HG03060 (cell line): Measurements from ENCODE around the gene KCNAB1.
"Not testable (repeated sequence)": the region's sequence is repeated elsewhere in the genome, so short reads cannot be mapped to it uniquely, and the experiment has no call there.

Source experiments
- ATAC-seq: cut with Tn5 transposase; IDR thresholded peaks from one replicate; pipeline ENCODE4 v1.9.1; 2021; ENCODE audit warnings: low read depth, moderate number of reproducible peaks; ENCODE audit not compliant: unreplicated experiment

The KCNAB1 gene

DNA sequence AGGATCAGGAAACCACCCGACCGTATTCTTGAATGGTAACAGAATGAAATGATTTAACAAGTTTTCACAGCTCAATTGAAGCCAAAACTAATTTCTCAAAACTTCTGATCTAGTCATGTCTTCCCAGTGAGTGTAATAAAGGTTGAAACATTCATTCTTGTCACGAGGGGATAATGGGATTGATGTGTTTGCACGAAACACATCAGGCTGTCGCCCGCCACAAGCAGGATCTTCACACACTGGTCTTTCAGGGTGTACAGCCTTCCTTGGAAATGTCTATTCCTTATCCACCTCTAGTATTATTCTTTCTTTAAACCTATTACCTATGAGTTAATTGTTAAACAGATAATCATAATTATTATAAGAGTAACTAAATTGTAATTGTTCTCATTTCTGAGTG is 94.3 kb downstream of the KCNAB1 start:
- no peak for ATAC-seq

DNA sequence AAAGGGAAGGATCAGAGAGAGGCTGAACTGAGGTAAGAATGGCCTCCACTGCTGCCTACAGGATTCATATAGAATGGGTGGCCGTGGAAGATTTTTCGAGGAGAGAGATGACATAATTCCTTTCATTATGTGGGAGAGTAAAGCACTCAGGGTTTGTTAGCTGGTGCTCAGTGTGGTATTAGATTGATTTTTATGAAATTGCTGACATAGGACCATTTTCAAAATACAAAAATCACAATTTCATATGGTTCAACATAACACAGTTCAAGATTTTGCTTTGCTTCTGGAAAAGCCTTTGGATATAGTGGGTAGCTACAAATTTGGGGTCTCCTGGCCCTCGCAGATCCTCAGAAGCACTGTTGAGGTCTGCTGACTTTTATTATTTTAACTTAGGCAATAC is 95.4 kb downstream of the KCNAB1 start:
- no peak for ATAC-seq

DNA sequence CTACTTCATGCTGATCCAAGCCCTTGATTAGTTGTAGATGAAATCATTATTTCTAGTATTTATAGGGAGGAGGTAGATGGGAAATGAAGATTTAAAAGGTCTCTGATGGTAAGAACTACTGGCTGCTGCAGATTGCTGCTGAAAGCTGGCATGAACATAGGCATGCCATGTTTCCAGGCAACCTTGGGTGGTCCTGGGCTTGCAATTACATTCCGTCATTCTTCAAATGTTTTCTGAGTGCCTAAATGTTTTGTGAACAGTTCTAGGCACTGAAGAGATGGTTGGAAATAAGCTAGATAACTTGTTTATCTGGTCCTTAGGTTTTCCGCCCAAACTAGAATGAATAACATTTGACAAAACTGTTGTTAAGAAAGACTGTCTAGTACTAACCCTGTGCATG is 95.8 kb downstream of the KCNAB1 start:
- ATAC-seq = no peak

DNA sequence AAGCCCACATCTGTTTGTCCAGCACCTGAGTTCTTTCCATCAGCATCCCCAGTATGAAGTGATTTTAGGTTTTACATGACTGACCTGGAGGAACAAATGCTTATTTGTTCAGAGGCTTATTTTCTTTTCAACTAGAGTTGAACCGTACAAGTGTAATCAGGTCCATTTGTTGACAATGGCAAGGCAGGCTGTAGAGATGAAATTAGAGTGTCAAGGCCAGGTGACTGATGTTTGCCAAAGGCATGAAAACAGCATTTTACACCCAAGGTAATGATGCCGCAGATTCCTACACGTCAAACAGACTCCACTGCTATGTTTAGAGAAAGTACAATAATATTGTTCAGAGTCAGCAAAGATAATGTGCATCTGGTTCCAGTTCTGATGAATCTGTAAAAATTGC is 96.5 kb downstream of the KCNAB1 start:
- no peak for ATAC-seq

DNA sequence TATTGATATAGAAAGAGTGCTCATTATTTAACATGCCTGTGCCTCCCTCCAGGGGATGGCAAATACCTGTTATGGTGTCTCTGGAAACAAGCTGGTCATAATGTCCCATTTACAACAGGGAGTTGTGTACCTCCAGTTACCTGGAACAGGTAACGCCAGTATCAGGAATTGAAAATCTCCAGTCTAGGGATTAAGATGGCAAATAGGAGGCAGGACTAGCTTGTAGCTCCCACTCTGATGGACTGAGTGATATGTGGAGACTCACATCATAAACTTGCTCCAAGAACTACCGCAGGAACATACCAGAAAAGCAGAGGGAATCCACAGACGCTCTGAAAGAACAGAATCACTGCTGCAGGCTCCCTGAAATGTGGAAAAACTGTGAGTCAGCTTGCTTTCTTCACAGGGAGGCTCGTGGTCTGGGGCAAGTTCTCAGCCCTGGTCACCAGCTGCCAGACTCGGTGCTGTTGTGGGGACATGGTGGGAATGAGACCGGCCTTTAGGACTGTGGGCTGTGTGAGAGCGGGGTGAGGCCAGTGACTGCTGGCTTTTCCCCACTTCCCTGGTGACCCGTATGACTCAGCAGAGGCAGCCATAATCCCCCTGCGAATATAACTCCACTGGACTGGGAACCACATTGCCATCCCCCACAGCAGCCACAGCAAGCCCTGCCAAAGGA is 97.4 kb downstream of the KCNAB1 start:
- no peak for ATAC-seq

- ATAC-seq = no peak
Observed at GRCh38 chr3:156218353-156218744, 98.0 kb downstream of the KCNAB1 start.

DNA sequence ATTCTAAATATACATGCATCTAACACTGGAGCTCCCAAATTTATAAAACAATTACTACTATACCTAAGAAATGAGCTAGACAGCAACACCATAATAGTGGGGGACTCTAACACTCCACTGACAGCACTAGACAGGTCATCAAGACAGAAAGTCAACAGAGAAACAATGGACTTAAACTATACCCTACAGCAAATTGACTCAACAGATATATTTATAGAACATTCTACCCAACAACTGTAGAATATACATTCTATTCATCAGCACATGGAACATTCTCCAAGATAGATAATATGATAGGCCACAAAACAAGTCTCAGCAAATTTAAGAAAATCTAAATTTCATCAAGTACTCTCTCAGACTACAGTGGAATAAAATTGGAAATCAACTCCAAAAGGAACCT is 102.0 kb downstream of the KCNAB1 start:
- ATAC-seq = not testable (repeated sequence)

GRCh38 chr3:156224046-156224445 is 103.7 kb downstream of the KCNAB1 start:
- not testable (repeated sequence) for ATAC-seq

DNA sequence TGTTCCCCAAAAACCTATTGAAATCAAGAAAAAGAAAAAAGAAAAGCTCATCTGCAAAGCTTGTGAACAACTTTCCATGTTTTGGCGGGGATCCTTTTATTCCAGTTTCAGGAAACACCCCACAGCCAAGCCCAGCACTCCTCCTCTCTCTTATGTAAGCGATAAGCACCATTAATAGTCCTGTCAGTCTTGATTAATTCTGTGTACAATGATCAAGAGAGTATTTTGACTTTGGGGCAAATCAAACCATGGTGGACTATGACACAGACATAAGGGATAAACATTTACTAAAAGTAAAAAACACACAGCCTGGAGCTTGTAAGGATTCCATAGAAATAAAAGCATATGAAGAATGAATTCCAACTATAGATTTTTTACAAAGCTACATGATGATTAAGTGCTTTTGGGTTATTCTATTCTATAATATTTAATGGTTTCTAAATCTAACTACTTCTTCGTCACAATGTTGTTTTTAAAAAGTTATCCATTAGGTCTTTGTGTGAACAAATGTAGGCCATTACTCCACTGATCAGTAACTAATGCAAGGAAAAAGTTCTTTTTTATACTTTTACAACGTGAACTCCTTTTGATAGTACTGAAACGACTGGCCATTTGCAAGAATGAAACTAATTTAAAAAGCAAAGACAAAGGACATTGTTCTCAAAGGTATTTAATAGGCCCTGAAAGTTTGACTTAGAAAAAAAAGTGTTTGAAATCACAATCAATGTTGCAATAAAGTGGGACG is 106.5 kb downstream of the KCNAB1 start:
- no peak for ATAC-seq

DNA sequence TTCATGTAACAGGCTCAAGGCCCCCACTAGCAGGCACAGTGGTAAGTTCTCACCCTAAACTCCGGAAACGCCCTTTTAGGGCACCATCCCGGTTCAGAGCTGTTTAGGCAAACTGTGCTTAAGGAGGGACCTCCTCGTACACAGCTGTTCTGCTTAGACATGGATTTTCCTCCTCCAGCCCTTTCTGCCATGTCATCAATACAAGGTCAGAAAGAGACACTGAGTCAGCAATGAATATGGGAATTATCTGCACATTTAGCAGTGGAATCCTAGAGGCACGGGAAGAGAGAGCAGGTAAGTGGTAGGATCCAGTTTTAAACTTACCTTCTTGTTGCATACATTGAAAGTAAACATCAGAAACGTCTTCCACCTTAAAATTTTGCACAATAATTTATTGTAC is 107.3 kb downstream of the KCNAB1 start:
- no peak for ATAC-seq

GRCh38 chr3:156230278-156230900 is 110.0 kb downstream of the KCNAB1 start:
- ATAC-seq = no peak

DNA sequence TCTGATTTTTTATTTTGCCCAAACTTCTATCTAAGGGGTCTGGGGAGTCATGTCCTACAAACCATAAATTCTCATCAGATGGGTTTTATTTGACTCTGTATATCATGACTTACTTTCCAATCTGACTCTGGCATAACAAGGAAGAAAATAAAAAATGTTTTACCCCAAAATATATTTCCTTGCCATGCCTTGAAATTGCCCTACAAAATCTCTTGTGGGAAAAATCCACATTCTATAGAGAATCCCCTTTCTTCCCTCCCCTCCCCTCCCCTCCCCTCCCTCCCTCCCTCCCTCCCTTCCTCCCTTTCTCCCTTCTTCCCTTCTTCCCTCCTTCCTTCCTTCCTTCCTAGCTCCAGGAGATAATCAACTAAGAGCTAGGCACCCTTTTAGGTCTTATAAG is 110.8 kb downstream of the KCNAB1 start:
- not testable (repeated sequence) for ATAC-seq

- ATAC-seq = no peak
Observed at GRCh38 chr3:156233876-156234275, 113.5 kb downstream of the KCNAB1 start.

GRCh38 chr3:156236556-156237260 is 116.3 kb downstream of the KCNAB1 start:
- no peak for ATAC-seq

DNA sequence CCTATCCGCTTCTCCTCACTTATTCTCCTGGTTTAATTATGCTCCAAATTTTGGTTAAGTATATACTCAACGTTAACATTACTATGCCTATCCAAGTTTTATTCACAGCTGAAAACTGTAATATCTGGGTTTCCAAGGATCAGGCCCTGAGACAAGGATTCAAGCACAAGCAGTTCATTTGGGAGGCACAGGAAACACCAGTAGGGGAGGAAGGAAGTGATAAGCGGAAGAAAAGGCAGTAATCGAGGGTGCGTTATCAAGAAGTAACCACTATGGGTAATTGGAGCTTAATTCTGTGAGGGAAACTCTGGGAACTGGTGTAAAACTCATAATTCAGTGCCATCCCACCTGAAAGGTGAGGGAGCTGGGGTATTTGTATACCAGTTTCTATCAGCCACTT is 120.3 kb downstream of the KCNAB1 start:
- no peak for ATAC-seq

DNA sequence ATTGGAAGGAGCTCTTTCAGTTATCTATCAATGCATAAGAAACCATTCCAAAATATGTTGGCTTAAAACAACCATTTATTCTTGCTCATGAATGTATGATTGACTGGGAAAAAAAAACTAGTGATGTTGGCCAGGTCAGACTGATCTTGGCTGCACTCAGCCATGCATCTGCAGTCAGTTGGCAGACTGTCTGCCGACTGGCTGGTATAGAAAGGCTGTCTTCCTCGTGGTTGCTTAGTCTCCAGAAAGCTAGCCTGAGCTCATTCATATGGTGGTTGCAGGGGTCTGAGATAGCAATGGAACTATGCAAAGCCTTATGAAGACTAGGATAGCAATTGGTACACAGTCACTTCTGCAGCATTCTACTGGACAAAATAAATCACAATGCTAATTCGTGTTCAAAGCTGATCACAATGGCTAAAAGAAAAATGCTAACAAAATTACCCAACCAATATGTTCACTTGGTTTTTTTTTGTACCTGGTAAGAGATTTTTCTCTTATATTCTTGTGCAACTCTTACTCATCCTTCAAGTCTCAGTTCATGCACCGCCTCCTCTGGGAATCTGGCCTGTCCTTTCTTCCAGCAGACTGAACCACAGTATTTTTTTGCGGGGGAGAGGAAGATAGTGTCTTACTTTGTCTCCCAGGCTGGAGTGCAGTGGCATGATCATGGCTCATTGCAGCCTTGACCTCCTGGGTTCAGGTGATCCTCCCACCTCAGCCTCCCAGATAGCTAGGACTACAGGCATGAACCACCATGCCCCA is 126.8 kb downstream of the KCNAB1 start:
- ATAC-seq = no peak

- ATAC-seq = no peak
Observed at GRCh38 chr3:156250550-156250949, 130.2 kb downstream of the KCNAB1 start.

DNA sequence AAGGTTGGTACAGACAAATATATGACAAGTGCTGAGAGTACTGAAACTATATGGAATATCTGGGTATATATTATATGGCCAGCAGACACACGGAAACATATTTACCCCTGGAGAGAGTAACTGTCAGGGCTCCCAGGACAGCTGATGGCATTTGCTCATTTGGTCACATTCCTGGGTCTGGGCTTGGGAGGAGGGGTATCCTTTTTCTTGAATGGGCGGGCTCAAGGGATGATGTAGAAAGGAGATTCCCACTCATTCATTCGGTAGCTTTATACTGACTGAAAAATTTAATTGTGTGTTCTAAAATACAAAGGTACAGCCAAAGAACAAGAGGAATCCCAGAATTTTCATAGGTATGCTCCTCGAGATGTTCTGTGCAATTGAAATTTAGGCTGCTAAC is 131.0 kb downstream of the KCNAB1 start:
- no peak for ATAC-seq

DNA sequence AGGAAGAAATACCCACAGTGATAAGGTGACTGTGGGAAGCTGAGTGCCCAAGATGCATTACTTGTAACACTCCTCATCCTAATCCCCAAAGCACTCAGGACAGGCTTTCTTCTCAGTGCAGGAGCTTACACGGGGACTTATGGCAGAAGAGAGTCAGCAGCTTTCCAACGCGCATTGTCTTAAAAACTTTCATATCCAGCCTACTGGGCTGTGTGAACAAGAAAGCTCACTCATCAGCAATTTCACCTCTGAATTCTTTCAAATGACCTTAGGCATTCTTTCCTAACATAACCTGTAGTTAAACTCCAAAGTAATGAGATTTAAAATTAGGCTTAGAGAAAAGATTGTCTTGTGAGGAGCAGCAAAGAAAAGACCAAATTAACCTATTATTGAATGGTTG is 132.3 kb downstream of the KCNAB1 start:
- ATAC-seq = no peak

GRCh38 chr3:156253150-156253549 is 132.8 kb downstream of the KCNAB1 start:
- ATAC-seq = no peak
